ENCODE measurements around the gene VAMP8.

The VAMP8 gene

GRCh38 chr2:85541753-85542457 lies 35.5 kb upstream of the VAMP8 start:
- H3K27ac ChIP-seq = peak overlapping the region; percentile 97
- TF ChIP-seq ZFX (IDR thresholded peaks at IDR 0.05; ENCODE audit: borderline replicate concordance) = no peak
- no peak for TF ChIP-seq CTCF (IDR thresholded peaks at IDR 0.05)

- TF ChIP-seq ZFX (IDR thresholded peaks at IDR 0.05; ENCODE audit: borderline replicate concordance) (no peak), CTCF (IDR thresholded peaks at IDR 0.05) (no peak)
- H3K27ac ChIP-seq = peak overlapping the region; percentile 71; the same call in 1 of the 2 replicates
These were observed 34.6 kb upstream of the VAMP8 start for GRCh38 chr2:85542777-85543176.

GRCh38 chr2:85544254-85544691 lies 33.1 kb upstream of the VAMP8 start:
- peak overlapping the region; percentile 71 for H3K27ac ChIP-seq

DNA sequence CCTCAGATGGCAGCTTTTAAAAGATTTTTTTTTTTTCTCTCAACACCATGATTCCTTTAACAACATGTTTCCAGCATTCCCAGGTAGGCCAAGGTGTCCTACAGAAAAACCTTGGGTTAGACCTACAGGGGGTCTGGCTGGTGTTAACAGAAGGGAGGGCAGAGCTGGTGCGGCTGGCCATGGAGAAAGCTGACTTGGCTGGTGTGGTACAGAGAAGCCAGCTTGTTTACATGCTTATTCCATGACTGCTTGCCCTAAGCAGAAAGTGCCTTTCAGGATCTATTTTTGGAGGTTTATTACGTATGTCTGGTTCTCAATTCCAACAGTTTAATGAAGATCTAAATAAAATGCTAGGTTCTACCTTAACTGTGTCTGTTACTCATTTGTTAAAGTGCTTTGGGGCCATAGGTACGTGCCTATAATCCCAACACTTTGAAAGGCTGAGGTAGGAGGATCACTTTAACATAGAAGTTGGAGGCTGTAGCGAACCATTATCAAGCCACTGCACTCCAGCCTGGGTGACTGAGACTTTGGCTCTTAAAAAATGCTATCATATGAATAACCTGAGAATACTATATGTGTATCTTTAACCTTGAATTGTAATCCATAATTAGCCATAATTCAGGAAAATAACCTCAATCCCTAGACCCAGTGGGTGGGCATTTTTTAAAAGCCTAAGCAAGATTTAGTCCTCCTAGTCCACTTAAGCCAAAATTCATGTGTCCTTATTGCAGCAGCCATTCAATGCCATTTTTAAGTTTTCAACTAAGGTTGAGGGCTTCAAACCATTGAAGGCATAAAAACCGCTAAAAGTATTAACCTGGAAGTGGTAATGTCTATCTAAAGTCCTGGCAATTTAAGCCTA lies 32.2 kb upstream of the VAMP8 start:
- H3K27ac ChIP-seq = peak overlapping the region; percentile 71

GRCh38 chr2:85545780-85546240 lies 31.6 kb upstream of the VAMP8 start:
- no peak for TF ChIP-seq CTCF (IDR thresholded peaks at IDR 0.05)
- TF ChIP-seq ZFX (IDR thresholded peaks at IDR 0.05; ENCODE audit: borderline replicate concordance) = no peak
- peak overlapping the region; percentile 71 for H3K27ac ChIP-seq

DNA sequence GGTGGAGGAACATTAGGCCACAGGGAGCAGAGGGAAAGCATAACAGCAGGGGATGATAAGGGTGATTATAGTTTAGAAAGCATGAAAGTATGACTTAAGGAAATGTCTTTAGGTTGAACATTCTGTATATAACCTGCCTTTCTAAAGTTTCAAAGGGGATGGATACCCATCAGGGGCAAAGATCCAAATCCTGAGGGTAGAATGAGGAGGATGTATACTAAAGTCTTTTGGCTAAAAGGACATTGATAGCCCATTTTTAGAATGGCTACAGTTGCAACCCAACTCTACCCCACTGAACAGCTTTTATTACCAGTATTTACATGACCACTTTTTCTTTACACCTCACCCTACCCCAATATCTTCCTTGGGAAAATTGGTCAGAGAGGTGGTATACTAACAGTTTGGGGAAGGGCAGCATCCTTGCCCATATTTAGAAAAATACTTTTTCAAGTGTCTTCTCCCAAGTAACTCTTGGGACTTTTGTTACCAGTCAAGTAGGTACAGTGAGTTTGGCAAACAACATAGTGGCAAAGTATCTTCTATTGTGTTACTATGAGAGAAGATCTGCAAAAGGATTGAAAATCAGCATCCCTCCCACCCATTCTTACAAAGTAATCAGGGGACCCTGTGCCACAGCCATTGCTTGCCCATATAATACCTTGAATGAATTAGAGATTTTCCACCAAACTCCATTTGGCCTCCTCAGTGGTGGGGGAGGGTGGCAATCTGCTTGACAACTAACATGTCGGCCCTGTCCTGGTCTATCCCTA lies 30.1 kb upstream of the VAMP8 start:
- H3K27ac ChIP-seq = peak overlapping the region; percentile 71
- no peak for TF ChIP-seq ZFX (IDR thresholded peaks at IDR 0.05; ENCODE audit: borderline replicate concordance)
- TF ChIP-seq CTCF (IDR thresholded peaks at IDR 0.05) = no peak

DNA sequence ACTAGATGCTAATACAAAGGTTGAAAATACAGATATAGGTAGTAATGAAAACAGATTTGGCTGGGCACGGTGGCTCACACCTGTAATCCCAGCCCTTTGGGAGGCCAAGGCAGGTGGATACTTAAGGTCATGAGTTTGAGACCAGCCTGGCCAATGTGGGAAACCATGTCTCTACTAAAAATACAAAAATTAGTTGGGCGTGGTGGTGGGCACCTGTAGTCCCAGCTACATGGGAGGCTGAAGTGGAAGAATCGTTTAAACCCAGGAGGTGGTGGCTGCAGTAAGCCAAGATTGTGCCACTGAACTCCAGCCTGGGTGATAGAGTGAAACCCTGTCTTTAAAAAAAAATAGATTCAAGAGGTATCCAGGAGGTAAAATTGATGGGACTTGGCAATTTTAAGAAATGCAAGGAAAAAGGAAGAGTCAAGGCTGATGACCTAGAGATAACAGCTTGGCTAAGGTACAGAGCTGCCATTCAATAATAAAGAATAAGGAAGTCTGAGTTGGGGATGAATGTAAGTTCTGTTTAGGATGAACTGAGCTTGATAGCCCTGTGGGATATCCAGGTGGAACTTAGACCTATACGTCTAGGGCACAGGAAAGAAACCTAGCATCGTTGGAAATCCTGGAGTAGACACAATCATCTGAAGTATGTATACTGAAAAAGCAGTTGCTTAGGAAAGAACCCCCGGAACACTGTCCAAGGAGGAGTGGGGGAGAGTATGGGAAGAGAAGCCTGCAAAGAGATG lies 29.4 kb upstream of the VAMP8 start:
- peak overlapping the region; percentile 71 for H3K27ac ChIP-seq

More for the DNA sequence above, 29.4 kb upstream of the VAMP8 start:
- TF ChIP-seq ZFX (IDR thresholded peaks at IDR 0.05; ENCODE audit: borderline replicate concordance) (no peak), CTCF (IDR thresholded peaks at IDR 0.05) (no peak)

Measured in 22Rv1 (cell line).